ENCODE measurements around the gene PSMD6.

Gene PSMD6

GRCh38 chr3:64054488-64054887, 31.2 kb upstream of the PSMD6 start:
- FAIRE-seq (no peak), DNase-seq (ENCODE audit: insufficient read length, low spot score) (no peak)
- no peak for TF ChIP-seq POLR2A (IDR thresholded peaks at IDR 0.05; ENCODE audit: low read depth, low read length)

GRCh38 chr3:64053581-64053980, 30.3 kb upstream of the PSMD6 start:
- FAIRE-seq (no peak), DNase-seq (ENCODE audit: insufficient read length, low spot score) (no peak)
- no peak for TF ChIP-seq POLR2A (IDR thresholded peaks at IDR 0.05; ENCODE audit: low read depth, low read length)

DNA sequence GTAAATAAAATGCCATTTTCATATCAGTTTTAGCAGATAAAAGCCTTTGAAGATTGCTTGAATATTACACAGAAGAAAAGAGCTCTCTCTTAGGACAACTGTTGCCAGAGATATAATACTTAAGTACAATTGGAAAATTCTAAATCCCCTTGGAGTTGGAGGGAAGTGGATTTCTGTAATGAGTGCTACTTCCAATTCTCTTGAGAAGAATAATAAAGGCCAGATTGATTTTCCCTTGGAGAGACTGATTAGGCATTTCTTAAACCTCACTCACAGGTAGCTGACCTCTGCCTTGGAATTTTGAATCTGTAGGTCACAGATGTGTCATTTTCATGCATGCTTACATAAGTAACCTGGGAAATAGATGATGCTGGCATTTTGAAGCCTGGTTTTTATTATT, 29.8 kb upstream of the PSMD6 start:
- FAIRE-seq: no peak
- no peak for TF ChIP-seq POLR2A (IDR thresholded peaks at IDR 0.05; ENCODE audit: low read depth, low read length)
- no peak for DNase-seq (ENCODE audit: insufficient read length, low spot score)

GRCh38 chr3:64049832-64050231, 26.5 kb upstream of the PSMD6 start:
- DNase-seq (ENCODE audit: insufficient read length, low spot score) (no peak), FAIRE-seq (no peak)
- no peak for TF ChIP-seq POLR2A (IDR thresholded peaks at IDR 0.05; ENCODE audit: low read depth, low read length)

DNA sequence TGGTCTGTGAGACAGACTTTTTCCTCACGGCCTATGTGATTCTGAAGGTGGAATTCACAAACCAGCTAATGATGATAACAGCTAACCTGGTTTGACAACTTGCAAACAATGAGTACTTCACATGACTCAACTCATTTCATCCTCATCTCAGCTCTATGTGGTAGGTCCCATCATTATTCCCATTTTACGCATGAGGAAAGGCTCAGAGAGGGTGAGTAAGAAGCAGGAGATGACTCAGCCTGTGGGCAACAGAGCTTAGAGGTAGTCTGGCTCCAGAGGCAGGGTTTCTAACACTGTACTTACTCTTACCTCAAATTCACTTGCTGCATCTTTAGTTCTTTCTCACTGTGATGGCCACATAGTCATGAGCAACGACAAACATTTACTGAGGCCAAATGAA, 25.8 kb upstream of the PSMD6 start:
- TF ChIP-seq POLR2A (IDR thresholded peaks at IDR 0.05; ENCODE audit: low read depth, low read length): no peak
- DNase-seq (ENCODE audit: insufficient read length, low spot score) (no peak), FAIRE-seq (peak; percentile 33)

DNA sequence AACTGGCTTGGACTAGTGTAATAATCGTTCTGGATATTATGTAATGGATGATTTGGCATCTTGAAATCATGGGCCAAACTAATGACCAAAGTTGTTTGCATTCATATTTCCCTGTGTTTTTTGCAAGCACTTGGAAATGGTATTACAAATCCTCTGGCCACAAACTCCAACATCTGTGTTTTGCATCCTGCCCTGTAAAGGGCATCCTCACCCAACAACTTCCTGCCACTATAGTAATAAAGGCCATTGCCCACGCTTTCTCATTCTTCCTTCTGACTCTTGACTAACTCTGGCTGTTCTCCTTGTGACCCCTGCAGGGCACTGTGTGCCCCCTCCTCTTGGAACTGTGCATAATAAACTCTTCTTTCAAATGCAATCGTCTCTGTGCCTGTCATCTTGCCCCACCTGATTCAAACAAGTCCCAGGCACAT, 25.4 kb upstream of the PSMD6 start:
- no peak for TF ChIP-seq POLR2A (IDR thresholded peaks at IDR 0.05; ENCODE audit: low read depth, low read length)
- DNase-seq (ENCODE audit: insufficient read length, low spot score): no peak
- no peak for FAIRE-seq

- FAIRE-seq: no peak
- no peak for DNase-seq (ENCODE audit: insufficient read length, low spot score)
- no peak for TF ChIP-seq POLR2A (IDR thresholded peaks at IDR 0.05; ENCODE audit: low read depth, low read length)
These were observed 24.5 kb upstream of the PSMD6 start for GRCh38 chr3:64047787-64048186.

DNA sequence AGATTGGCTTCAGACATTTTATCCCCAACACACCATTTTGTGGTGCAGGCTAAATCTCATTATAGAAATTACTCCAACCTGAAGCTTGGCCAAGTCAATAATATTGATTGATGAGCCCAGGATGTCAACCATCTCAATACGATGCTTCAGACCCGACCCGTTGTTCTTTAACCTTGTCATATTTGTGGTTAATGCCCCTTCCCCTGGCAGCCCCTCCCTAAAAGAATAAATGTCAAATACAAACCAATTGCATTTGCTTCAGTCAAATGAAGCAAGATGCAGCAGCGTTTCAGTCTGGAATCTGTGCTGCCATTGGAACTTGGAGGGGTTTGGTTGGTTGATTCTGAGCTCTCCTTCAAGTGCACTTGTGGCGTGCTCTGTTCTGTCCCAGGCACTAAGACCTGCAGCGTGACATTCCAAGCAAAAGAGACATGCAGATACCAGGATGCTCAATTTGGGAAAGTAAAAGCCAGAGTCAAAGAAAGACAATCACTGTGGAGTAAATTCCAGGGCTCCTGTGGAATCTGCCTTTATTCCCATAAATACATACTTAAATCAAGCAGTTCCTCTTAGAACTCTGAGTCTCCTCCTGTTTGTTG, 23.8 kb upstream of the PSMD6 start:
- FAIRE-seq: no peak
- DNase-seq (ENCODE audit: insufficient read length, low spot score): no peak
- no peak for TF ChIP-seq POLR2A (IDR thresholded peaks at IDR 0.05; ENCODE audit: low read depth, low read length)

GRCh38 chr3:64046592-64046991, 23.3 kb upstream of the PSMD6 start:
- TF ChIP-seq POLR2A (IDR thresholded peaks at IDR 0.05; ENCODE audit: low read depth, low read length): no peak
- no peak for DNase-seq (ENCODE audit: insufficient read length, low spot score)

GRCh38 chr3:64042952-64043351, 19.7 kb upstream of the PSMD6 start:
- TF ChIP-seq POLR2A (IDR thresholded peaks at IDR 0.05; ENCODE audit: low read depth, low read length): no peak
- no peak for FAIRE-seq
- DNase-seq (ENCODE audit: insufficient read length, low spot score): no peak

More at GRCh38 chr3:64046592-64046991, 23.3 kb upstream of the PSMD6 start:
- FAIRE-seq: no peak

DNA sequence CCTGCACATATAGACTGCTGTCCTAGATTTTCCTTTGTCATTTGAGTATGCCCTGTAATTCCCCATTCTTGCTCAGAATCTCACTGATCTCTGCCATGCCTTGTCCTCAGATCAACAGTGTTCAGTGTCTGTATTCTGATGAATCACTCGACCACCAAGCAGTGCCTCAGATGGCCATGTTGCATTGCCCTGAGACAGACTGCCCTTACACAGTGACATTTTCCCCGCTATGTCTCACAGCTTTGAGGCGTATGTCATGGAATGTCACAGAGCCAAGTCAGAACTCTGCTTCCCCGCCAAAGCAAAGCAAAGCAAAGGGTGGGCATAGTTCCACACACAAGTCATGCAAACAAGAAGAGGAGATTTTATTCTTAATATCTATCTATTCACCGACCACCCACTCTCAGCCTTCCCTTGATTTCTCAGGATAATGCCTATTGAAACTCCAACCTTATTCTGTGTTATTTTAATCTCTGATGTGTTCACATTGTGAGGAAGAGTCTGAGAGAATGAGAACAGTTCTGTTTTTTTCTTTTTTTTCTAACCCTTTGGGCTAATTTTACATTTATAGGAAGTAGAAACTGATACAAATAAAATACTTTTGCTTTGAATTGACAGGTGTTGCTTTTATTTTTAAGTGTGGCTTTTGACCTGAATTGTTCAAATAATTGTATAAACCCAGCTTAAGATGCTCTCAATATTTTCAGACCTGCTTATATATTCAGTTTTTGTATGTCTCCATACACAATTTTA, 16.9 kb upstream of the PSMD6 start:
- TF ChIP-seq POLR2A (IDR thresholded peaks at IDR 0.05; ENCODE audit: low read depth, low read length): no peak
- FAIRE-seq (no peak), DNase-seq (ENCODE audit: insufficient read length, low spot score) (no peak)

- no peak for TF ChIP-seq POLR2A (IDR thresholded peaks at IDR 0.05; ENCODE audit: low read depth, low read length)
- no peak for DNase-seq (ENCODE audit: insufficient read length, low spot score)
- no peak for FAIRE-seq
These were observed 16.0 kb upstream of the PSMD6 start for GRCh38 chr3:64039332-64039731.

DNA sequence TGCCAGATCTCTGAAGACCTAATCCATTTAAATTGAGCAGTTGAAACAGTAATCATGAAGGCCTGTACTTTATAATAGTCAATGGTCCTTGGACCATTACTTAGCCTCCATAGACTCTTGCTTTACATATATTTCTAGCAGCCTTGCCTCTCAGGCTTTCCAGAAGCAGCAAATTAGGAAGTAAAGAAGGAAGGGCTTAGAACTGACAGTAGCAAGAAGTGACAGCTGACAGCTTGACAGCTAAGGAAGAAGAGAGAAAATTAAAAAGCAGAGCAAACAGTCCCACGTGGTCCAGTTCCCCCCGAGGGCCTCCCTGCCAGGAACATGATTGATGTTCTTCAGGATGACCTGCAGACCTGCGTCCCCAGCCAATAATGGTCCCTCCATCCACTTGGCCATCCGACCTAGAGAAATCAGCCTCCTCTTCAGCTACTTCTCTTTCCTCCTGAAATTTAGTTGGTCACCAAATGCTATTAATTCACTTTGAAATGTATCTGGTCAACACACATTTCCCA, 15.0 kb upstream of the PSMD6 start:
- DNase-seq (ENCODE audit: insufficient read length, low spot score) (no peak), FAIRE-seq (no peak)
- no peak for TF ChIP-seq POLR2A (IDR thresholded peaks at IDR 0.05; ENCODE audit: low read depth, low read length)

DNA sequence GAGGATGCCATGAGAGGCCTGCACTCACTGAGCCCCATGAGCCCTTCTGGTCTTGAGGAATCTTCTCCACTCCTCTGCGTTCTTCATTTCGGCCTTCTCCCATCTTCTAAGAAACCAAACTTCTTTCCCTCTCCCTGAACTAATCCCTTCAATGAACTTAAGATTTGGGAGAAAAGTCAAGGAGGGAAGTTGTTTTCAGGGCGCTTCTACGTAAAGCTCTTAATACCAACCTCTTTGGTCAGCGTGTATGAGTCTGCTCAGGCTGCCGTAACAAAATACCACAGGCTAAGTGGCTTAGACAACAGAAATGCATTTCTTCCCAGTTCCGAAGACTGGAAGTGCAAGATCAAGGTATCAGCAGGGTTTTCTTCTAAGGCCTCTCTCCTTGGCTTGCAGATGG, 13.8 kb upstream of the PSMD6 start:
- no peak for FAIRE-seq
- no peak for TF ChIP-seq POLR2A (IDR thresholded peaks at IDR 0.05; ENCODE audit: low read depth, low read length)
- DNase-seq (ENCODE audit: insufficient read length, low spot score): no peak

DNA sequence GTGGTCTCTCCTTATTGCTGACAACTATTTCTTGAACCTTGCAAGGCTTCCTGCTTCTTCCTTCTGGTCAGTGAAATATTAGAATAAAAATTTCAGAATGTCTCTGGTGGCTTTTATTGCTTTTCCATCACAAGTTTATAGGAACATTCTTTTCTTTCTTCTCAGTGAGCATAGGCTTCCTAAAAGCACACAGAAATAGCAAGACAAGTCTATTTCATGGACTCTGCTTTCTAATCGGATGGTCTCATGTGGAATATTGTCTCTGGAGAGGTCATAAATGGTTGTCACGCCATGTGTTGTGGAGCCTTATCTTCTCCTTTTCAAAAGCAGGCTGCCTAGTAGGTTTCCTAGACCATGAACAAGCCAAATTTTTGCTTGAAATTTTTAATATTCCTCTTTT, 9.8 kb upstream of the PSMD6 start:
- no peak for TF ChIP-seq POLR2A (IDR thresholded peaks at IDR 0.05; ENCODE audit: low read depth, low read length)
- no peak for FAIRE-seq
- no peak for DNase-seq (ENCODE audit: insufficient read length, low spot score)
